ENCODE measurements around the gene LAMA3.
"Not testable (repeated sequence)": the region's sequence is repeated elsewhere in the genome, so short reads cannot be mapped to it uniquely, and the experiment has no call there.

LAMA3 gene

GRCh38 chr18:23738151-23738550 lies 48.9 kb downstream of the LAMA3 start:
- Mint-ChIP-seq H3K4me1 (ENCODE audit: low read depth) (peaks cover 38% of the 10 kb centered on the region), H3K9me3 (no peaks in the 10 kb centered on the region)
- intact Hi-C loops (cut with micrococcal nuclease), result no loop called here

GRCh38 chr18:23738575-23738974 lies 49.3 kb downstream of the LAMA3 start:
- Mint-ChIP-seq H3K27ac (no peak overlapping the region), H3K27me3 (peaks cover 8% of the 10 kb centered on the region), H3K4me1 (ENCODE audit: low read depth) (peaks cover 38% of the 10 kb centered on the region), H3K4me3 (no peak overlapping the region), H3K9me3 (no peaks in the 10 kb centered on the region), H3K36me3 (ENCODE audit: low read depth) (no peaks in the 10 kb centered on the region)
- intact Hi-C loops (cut with micrococcal nuclease), result no loop called here

More at GRCh38 chr18:23738151-23738550, 48.9 kb downstream of the LAMA3 start:
- Mint-ChIP-seq H3K4me3 (no peak overlapping the region), H3K27ac (no peak overlapping the region), H3K27me3 (peaks cover 8% of the 10 kb centered on the region), H3K36me3 (ENCODE audit: low read depth) (no peaks in the 10 kb centered on the region)

- no peaks in the 10 kb centered on the region for H3K9me3 Mint-ChIP-seq
- no peaks in the 10 kb centered on the region for H3K36me3 Mint-ChIP-seq (ENCODE audit: low read depth)
- H3K4me1 Mint-ChIP-seq (ENCODE audit: low read depth), result peaks cover 37% of the 10 kb centered on the region
- intact Hi-C loops (cut with micrococcal nuclease), result no loop called here
- peak overlapping the region; percentile 31 for H3K27ac Mint-ChIP-seq
- H3K27me3 Mint-ChIP-seq, result peaks cover 8% of the 10 kb centered on the region
- H3K4me3 Mint-ChIP-seq, result no peak overlapping the region
Measured at GRCh38 chr18:23740105-23740830, 51.0 kb downstream of the LAMA3 start.

- intact Hi-C loops (cut with micrococcal nuclease); H3K36me3 Mint-ChIP-seq (ENCODE audit: low read depth); H3K27me3 Mint-ChIP-seq; H3K4me3 Mint-ChIP-seq; H3K9me3 Mint-ChIP-seq; H3K27ac Mint-ChIP-seq: not testable (repeated sequence)
- peaks cover 32% of the 10 kb centered on the region for H3K4me1 Mint-ChIP-seq (ENCODE audit: low read depth)
Measured at GRCh38 chr18:23741967-23742366, 52.7 kb downstream of the LAMA3 start.

- H3K27me3 Mint-ChIP-seq, result no peaks in the 10 kb centered on the region
- no peak overlapping the region for H3K4me3 Mint-ChIP-seq
- intact Hi-C loops (cut with micrococcal nuclease), result no loop called here
- H3K27ac Mint-ChIP-seq, result no peak overlapping the region
- peaks cover 19% of the 10 kb centered on the region for H3K4me1 Mint-ChIP-seq (ENCODE audit: low read depth)
- no peaks in the 10 kb centered on the region for H3K9me3 Mint-ChIP-seq
- no peaks in the 10 kb centered on the region for H3K36me3 Mint-ChIP-seq (ENCODE audit: low read depth)
Measured at GRCh38 chr18:23743733-23744333, 54.6 kb downstream of the LAMA3 start.

GRCh38 chr18:23745366-23745765 lies 56.1 kb downstream of the LAMA3 start:
- no peak overlapping the region for H3K27ac Mint-ChIP-seq
- H3K9me3 Mint-ChIP-seq, result no peaks in the 10 kb centered on the region
- intact Hi-C loops (cut with micrococcal nuclease), result no loop called here
- no peaks in the 10 kb centered on the region for H3K27me3 Mint-ChIP-seq
- H3K36me3 Mint-ChIP-seq (ENCODE audit: low read depth), result no peaks in the 10 kb centered on the region
- H3K4me3 Mint-ChIP-seq, result no peak overlapping the region
- peaks cover 6% of the 10 kb centered on the region for H3K4me1 Mint-ChIP-seq (ENCODE audit: low read depth)

- intact Hi-C loops (cut with micrococcal nuclease), result no loop called here
- Mint-ChIP-seq H3K4me1 (ENCODE audit: low read depth) (no peaks in the 10 kb centered on the region), H3K4me3 (no peak overlapping the region), H3K27ac (no peak overlapping the region), H3K27me3 (no peaks in the 10 kb centered on the region), H3K36me3 (ENCODE audit: low read depth) (no peaks in the 10 kb centered on the region), H3K9me3 (no peaks in the 10 kb centered on the region)
Measured at GRCh38 chr18:23746851-23747250, 57.6 kb downstream of the LAMA3 start.

- Mint-ChIP-seq H3K27me3 (no peaks in the 10 kb centered on the region), H3K4me1 (ENCODE audit: low read depth) (no peaks in the 10 kb centered on the region), H3K27ac (no peak overlapping the region), H3K36me3 (ENCODE audit: low read depth) (no peaks in the 10 kb centered on the region), H3K4me3 (no peak overlapping the region), H3K9me3 (no peaks in the 10 kb centered on the region)
- intact Hi-C loops (cut with micrococcal nuclease), result no loop called here
Measured at GRCh38 chr18:23752363-23752762, 63.1 kb downstream of the LAMA3 start.

GRCh38 chr18:23752796-23753195 lies 63.5 kb downstream of the LAMA3 start:
- no peak overlapping the region for H3K27ac Mint-ChIP-seq
- no peaks in the 10 kb centered on the region for H3K27me3 Mint-ChIP-seq
- H3K36me3 Mint-ChIP-seq (ENCODE audit: low read depth), result no peaks in the 10 kb centered on the region
- no peak overlapping the region for H3K4me3 Mint-ChIP-seq
- H3K4me1 Mint-ChIP-seq (ENCODE audit: low read depth), result no peaks in the 10 kb centered on the region
- intact Hi-C loops (cut with micrococcal nuclease), result no loop called here
- H3K9me3 Mint-ChIP-seq, result no peaks in the 10 kb centered on the region

GRCh38 chr18:23756590-23757436 lies 67.6 kb downstream of the LAMA3 start:
- H3K36me3 Mint-ChIP-seq (ENCODE audit: low read depth), result no peaks in the 10 kb centered on the region
- no peaks in the 10 kb centered on the region for H3K4me1 Mint-ChIP-seq (ENCODE audit: low read depth)
- intact Hi-C loops (cut with micrococcal nuclease), result no loop called here
- no peak overlapping the region for H3K27ac Mint-ChIP-seq
- no peaks in the 10 kb centered on the region for H3K9me3 Mint-ChIP-seq
- H3K27me3 Mint-ChIP-seq, result no peaks in the 10 kb centered on the region
- H3K4me3 Mint-ChIP-seq, result no peak overlapping the region

- Mint-ChIP-seq H3K4me1 (ENCODE audit: low read depth) (no peaks in the 10 kb centered on the region), H3K27ac (no peak overlapping the region), H3K27me3 (no peaks in the 10 kb centered on the region), H3K9me3 (no peaks in the 10 kb centered on the region), H3K36me3 (ENCODE audit: low read depth) (no peaks in the 10 kb centered on the region), H3K4me3 (no peak overlapping the region)
- intact Hi-C loops (cut with micrococcal nuclease), result no loop called here
Measured at GRCh38 chr18:23757437-23757733, 68.1 kb downstream of the LAMA3 start.

GRCh38 chr18:23758281-23758680 lies 69.0 kb downstream of the LAMA3 start:
- H3K4me3 Mint-ChIP-seq, result no peak overlapping the region
- H3K4me1 Mint-ChIP-seq (ENCODE audit: low read depth), result no peaks in the 10 kb centered on the region
- no peaks in the 10 kb centered on the region for H3K27me3 Mint-ChIP-seq
- H3K36me3 Mint-ChIP-seq (ENCODE audit: low read depth), result no peaks in the 10 kb centered on the region
- intact Hi-C loops (cut with micrococcal nuclease), result no loop called here
- no peaks in the 10 kb centered on the region for H3K9me3 Mint-ChIP-seq
- no peak overlapping the region for H3K27ac Mint-ChIP-seq

GRCh38 chr18:23761941-23762340 lies 72.7 kb downstream of the LAMA3 start:
- H3K9me3 Mint-ChIP-seq, result no peaks in the 10 kb centered on the region
- H3K36me3 Mint-ChIP-seq (ENCODE audit: low read depth), result no peaks in the 10 kb centered on the region
- H3K27me3 Mint-ChIP-seq, result no peaks in the 10 kb centered on the region
- intact Hi-C loops (cut with micrococcal nuclease), result no loop called here
- H3K27ac Mint-ChIP-seq, result no peak overlapping the region
- no peaks in the 10 kb centered on the region for H3K4me1 Mint-ChIP-seq (ENCODE audit: low read depth)
- no peak overlapping the region for H3K4me3 Mint-ChIP-seq

GRCh38 chr18:23763343-23763742 lies 74.1 kb downstream of the LAMA3 start:
- Mint-ChIP-seq H3K9me3 (peaks cover 6% of the 10 kb centered on the region), H3K4me3 (no peak overlapping the region), H3K36me3 (ENCODE audit: low read depth) (no peaks in the 10 kb centered on the region), H3K4me1 (ENCODE audit: low read depth) (no peaks in the 10 kb centered on the region), H3K27ac (no peak overlapping the region), H3K27me3 (no peaks in the 10 kb centered on the region)
- intact Hi-C loops (cut with micrococcal nuclease), result no loop called here

Data from dendritic cell treated with granulocyte-macrophage colony-stimulating factor and Interleukin-4, amounts not matched to agents 40 ng/mL and 50 ng/mL, for 4 days (primary cell).